ENCODE results near the gene GNG3. TPM values are rescaled to one million over a fixed set of nuclear protein-coding genes. Genes with fewer than 3 reads are reported as not detected.

GNG3 gene
- total and polyA plus RNA-seq, 2 of the 8 experiments (the other 6 are each of a cell fraction or from before 2014, with no cell fraction given): 4.9 to 12.1 TPM

GRCh38 chr11:62753736-62754603 lies 46.5 kb downstream of the GNG3 start, which contains the start of gene ZBTB3:
ZBTB3 (minus strand) TSS chr11:62754160; CDS start chr11:62753664, 496 bp downstream.
- Histone ChIP-seq H3K23me2 (ENCODE audit: low read depth, low read length) (no peaks in the 10 kb centered on the region; the same call in 1 of the 2 replicates), H2BK120ac (replicated peaks; ENCODE audit: low read depth, low read length) (no peak within 1 kb of the TSS), H3K9ac (replicated peaks in 1 of 4; ENCODE audit: extremely low read depth in 1 of 4, low read depth in 3 of 4, low read length in 3 of 4) (peak within 1 kb of the TSS; percentile 60 to 95 (median 86)), H2AFZ (ENCODE audit: low read length) (peak within 1 kb of the TSS; percentile 99), H3K9me3 (ENCODE audit: insufficient read depth in 2 of 2, low read depth in 1 of 2, low read length in 1 of 2) (no peaks in the 10 kb centered on the region), H3K27me3 (replicated peaks in 1 of 4; ENCODE audit: control insufficient read depth in 3 of 4, extremely low read depth in 1 of 4, insufficient read depth in 3 of 4, low read length in 3 of 4) (no peaks in the 10 kb centered on the region), H4K20me1 (replicated peaks in 1 of 2; ENCODE audit: control insufficient read depth in 1 of 2, insufficient read depth in 2 of 2, low read length in 2 of 2) (peaks cover 14 to 19% of the 10 kb centered on the region in 2 experiments), H3K56ac (replicated peaks; ENCODE audit: insufficient read length, low read depth, low read length) (peak within 1 kb of the TSS; percentile 39), H3K18ac (ENCODE audit: extremely low read depth, low read length) (peak within 1 kb of the TSS; percentile 99), H3K36me3 (ENCODE audit: control insufficient read depth in 2 of 4, insufficient read depth in 4 of 4, low read length in 3 of 4) (peaks cover 14 to 33% (median 17%) of the 10 kb centered on the region in 4 experiments), H3K14ac (ENCODE audit: insufficient read length) (no peak within 1 kb of the TSS), H3K4me3 (ENCODE audit: extremely low read depth in 1 of 4, insufficient read depth in 2 of 4, low read depth in 3 of 4, low read length in 4 of 4) (peak within 1 kb of the TSS; percentile 74 to 89 (median 82)), H3K79me1 (ENCODE audit: low read depth, low read length) (peaks cover 16% of the 10 kb centered on the region), H2AK5ac (ENCODE audit: low read depth, low read length) (no peak within 1 kb of the TSS), H2BK12ac (ENCODE audit: low read depth, low read length) (peak within 1 kb of the TSS; percentile 82; the same call in 1 of the 2 replicates), H4K5ac (ENCODE audit: insufficient read length, low read depth, low read length) (peak within 1 kb of the TSS; percentile 98), H3K4ac (replicated peaks; ENCODE audit: insufficient read length, low read depth, low read length) (no peak within 1 kb of the TSS), H3K79me2 (ENCODE audit: control insufficient read depth in 1 of 2, insufficient read depth in 2 of 2, low read length in 2 of 2) (peaks cover 10 to 55% of the 10 kb centered on the region in 2 experiments), H3K27ac (ENCODE audit: low read depth, low read length) (peak within 1 kb of the TSS; percentile 86), H3K4me2 (ENCODE audit: insufficient read depth in 1 of 2, low read depth in 2 of 2, low read length in 2 of 2) (peak within 1 kb of the TSS; percentile 63 to 82), H3K23ac (ENCODE audit: insufficient read length) (no peak within 1 kb of the TSS), H3K4me1 (replicated peaks in 1 of 4; ENCODE audit: control insufficient read depth in 3 of 4, insufficient read depth in 4 of 4, low read length in 3 of 4) (peaks cover 4 to 9% (median 6%) of the 10 kb centered on the region in 4 experiments), H2BK20ac (ENCODE audit: low read length) (no peak within 1 kb of the TSS), H4K8ac (ENCODE audit: extremely low read depth, insufficient read depth, low read length) (peak within 1 kb of the TSS; percentile 98; the same call in 1 of the 2 replicates), H4K91ac (replicated peaks; ENCODE audit: insufficient read length, low read length) (peak within 1 kb of the TSS; percentile 57), H2BK5ac (ENCODE audit: low read depth, low read length) (peak within 1 kb of the TSS; percentile 96), H2BK15ac (ENCODE audit: low read length) (no peak within 1 kb of the TSS)
- CTCF ChIA-PET (ENCODE audit: partially characterized antibody): interaction anchor here (0.6 to 5.4 kb wide), 14 partner anchors 8 to 160 kb away, joined by 3 to 48 read pairs (median 4); partner anchors contain the start of genes HNRNPUL2, POLR2G, TAF6L and TMEM179B
- FAIRE-seq (peak; percentile 90), DNase-seq (ENCODE audit: low read depth in 1 of 2, low spot score in 2 of 2) (peak; percentile 97 to 99)
- POLR2A ChIA-PET (ENCODE audit: partially characterized antibody): interaction anchor here (0.7 to 16.9 kb wide), 32 partner anchors 8 to 180 kb away, joined by 3 to 192 read pairs (median 6); partner anchors contain the start of genes BSCL2, C11orf98, CSKMT and EEF1G
- 3% methylated on average over 42 of the region's 47 CpGs; no CpG with 5 or more reads in 1 of the 2 experiments for WGBS, 2 experiments (ENCODE audit: extremely low coverage in 1 of 2, insufficient coverage in 1 of 2, insufficient read length in 1 of 2, insufficient replicate concordance in 2 of 2, low coverage in 1 of 2, low lambda C conversion rate in 2 of 2, missing lambda C conversion rate in 1 of 2)
- TF ChIP-seq TAF1 (IDR thresholded peaks at IDR 0.05; ENCODE audit: low read depth, low read length) (peak; percentile 31; the same call in 1 of the 2 replicates), GABPA (IDR thresholded peaks at IDR 0.05; ENCODE audit: borderline replicate concordance, insufficient read depth, low read length) (peak; percentile 81), POLR2A (IDR thresholded peaks at IDR 0.05; ENCODE audit: control extremely low read depth in 1 of 2, low read depth in 2 of 2, low read length in 2 of 2) (peak; percentile 37 to 79), SIX5 (IDR thresholded peaks at IDR 0.05; ENCODE audit: low read depth, low read length) (no peak), CBX8 (IDR thresholded peaks at IDR 0.05; ENCODE audit: borderline replicate concordance, low read depth, low read length) (no peak), SIN3A (conservative IDR thresholded peaks at IDR 0.05 in 1 of 2, IDR thresholded peaks at IDR 0.05 in 1 of 2; ENCODE audit: low read depth in 1 of 2, low read length in 2 of 2) (peak; percentile 49 to 93; a peak in 3 of 4 replicates), USF2 (IDR thresholded peaks at IDR 0.05; ENCODE audit: low read length) (no peak), SP2 (IDR thresholded peaks at IDR 0.05; ENCODE audit: low read length) (peak; percentile 89)
